Spinal cord (tissue), 10 donors: Measurements from ENCODE around the gene TMC4. TPM values are rescaled to one million over a fixed set of nuclear protein-coding genes. Genes with fewer than 3 reads are reported as not detected.
A peak's percentile ranks its signal among the peaks of the same experiment; 100 is the strongest.

Experiments
- DNase-seq, 6 donors: peaks; one replicate each; pipeline versions ENCODE4 v3.0.0 to v3.0.0-alpha.2; 2013 to 2015; ENCODE audit warnings: low spot score in 6 of 6, low read depth in 4 of 6
- H3K27ac ChIP-seq: one replicate; pipeline ENCODE4 v1.5.1; 2013; ENCODE audit warnings: low read depth, low read length, control low read depth
- H3K27me3 ChIP-seq: one replicate; pipeline ENCODE4 v1.6.1; 2013; ENCODE audit warnings: low read length; ENCODE audit not compliant: control insufficient read depth, insufficient read depth
- H3K36me3 ChIP-seq: one replicate; pipeline ENCODE4 v1.6.1; 2013; ENCODE audit warnings: low read length; ENCODE audit not compliant: control insufficient read depth, insufficient read depth
- H3K4me1 ChIP-seq: one replicate; pipeline ENCODE4 v1.6.1; 2013; ENCODE audit warnings: low read length; ENCODE audit not compliant: control insufficient read depth, insufficient read depth
- H3K4me3 ChIP-seq: one replicate; pipeline ENCODE4 v1.5.1; 2013; ENCODE audit warnings: low read depth, low read length, control low read depth
- H3K9me3 ChIP-seq: one replicate; pipeline ENCODE4 v1.6.1; 2013; ENCODE audit warnings: low read length; ENCODE audit not compliant: control insufficient read depth, insufficient read depth
- WGBS: methylation state at CpG from one replicate; pipeline ENCODE4 v1.1.5; 2013; ENCODE audit warnings: missing lambda C conversion rate; ENCODE audit not compliant: insufficient coverage; 5-methylcytosine and 5-hydroxymethylcytosine counted together
- polyA plus RNA-seq, 2 donors: library from polyadenylated mRNA; unstranded; fragments of 120-200 nt; gene quantifications; one replicate each; pipeline ENCODE4 v1.2.1, GENCODE V29; 2013; ENCODE audit not compliant: insufficient read length in 2 of 2
- total RNA-seq, 2 donors: library from RNA; depleted of rRNA in 1 of 2; stranded (reverse); fragments of 120-200 nt in 1 of 2; fragments of >200 nt in 1 of 2; gene quantifications; one replicate each; pipeline versions ENCODE4 v1.2.3 to v1.2.4, GENCODE V29; 2013 to 2014
- donor health status: healthy.

Gene TMC4
- total and polyA plus RNA-seq, 4 donors, result 0.50 to 4.2 (median 2.4) TPM

DNA sequence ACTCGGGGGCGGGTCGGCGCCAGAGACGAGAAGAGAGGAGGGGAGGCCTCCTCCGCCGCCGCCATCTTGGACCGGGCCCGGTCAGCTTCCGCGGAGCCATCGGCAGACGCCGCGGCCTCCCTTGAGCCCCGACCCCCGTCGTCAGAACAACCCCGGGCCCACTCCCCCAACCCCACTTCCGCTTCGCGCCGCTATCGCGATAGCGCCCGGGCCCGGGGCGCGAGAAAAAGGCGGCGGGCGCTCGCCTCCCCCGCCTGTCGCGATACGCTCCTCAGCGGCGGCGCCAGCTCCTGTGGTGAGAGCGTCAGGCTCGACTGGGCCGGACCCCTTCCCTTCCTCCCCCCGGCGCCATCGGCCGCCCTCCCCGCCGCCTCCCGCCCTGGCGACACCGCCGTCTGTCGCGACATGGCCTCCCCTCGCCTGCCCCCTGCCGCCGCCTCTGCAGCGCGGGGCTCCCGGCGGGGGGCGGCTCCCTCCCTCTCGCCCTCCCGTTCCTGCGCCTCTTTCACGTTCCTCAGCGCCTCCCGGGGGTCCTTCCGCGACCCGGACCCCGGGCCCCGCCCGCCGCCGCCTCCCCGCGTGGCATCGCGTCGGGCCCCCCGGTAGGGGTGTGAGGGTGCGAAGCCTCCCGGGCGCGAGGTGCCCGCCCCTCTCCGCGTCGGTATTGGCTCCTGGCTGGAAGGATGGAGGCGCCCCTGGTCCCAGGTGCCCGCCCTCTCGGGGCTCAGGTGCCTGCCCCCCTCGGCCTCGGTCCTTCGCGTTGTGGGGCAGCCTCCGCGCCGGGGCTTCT lies 35.1 kb downstream of the TMC4 start, which contains the start of gene CNOT3:
Gene CNOT3, plus strand, starts transcription at position 64 of the 790 bp plus-strand sequence. CDS start 5,217 bp downstream, outside the sequence.
- WGBS, result under 1% methylated on average over 91 of the region's 103 CpGs
- DNase-seq, result peak in 2 of 6 donors; percentile 17 to 41
- Histone ChIP-seq H3K4me1 (peaks cover 35% of the 10 kb centered on the region), H3K27me3 (no peaks in the 10 kb centered on the region), H3K9me3 (no peaks in the 10 kb centered on the region), H3K4me3 (peak within 1 kb of the TSS; percentile 64), H3K27ac (peak within 1 kb of the TSS; percentile 74), H3K36me3 (peaks cover 44% of the 10 kb centered on the region)

DNA sequence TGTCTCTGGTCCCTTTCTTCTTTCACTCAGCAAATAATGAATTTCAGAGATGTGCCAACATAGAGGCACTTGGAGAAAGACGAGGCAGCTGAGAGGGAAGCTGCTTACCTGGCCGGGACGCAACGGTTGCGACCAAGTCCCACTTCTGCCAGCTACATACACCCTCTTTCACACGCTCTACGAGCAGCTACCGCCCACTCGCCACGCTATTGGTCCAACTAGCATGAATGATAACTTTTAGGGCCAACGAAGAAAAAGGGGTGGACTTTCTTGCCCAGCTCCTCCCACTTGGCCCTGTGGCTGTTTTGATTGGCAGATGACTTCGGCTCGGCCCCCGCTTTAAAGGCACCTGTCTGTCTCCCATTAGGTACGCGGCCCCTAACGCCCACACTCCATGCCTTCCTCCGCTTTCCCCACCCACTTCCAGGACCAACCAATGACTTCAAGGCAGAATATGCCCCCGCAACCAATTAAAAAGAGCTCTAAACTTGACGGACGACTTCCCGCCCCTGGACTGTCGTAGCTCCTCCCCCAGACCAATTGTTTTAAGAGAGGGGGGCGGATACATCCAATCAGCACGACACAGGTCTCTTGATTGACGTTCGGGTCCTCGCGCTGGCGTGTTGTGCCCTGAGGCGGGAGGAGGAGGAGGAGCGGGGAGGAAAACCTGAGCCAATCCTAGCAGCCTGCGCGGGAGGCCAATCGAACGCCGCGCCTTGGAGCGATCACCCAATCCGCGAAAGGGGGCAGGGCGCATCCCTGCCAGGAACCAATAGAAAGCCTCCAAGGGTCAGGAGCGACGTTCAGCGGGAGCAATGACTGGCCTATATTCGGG lies 35.9 kb downstream of the TMC4 start:
- H3K36me3 ChIP-seq, result peaks cover 40% of the 10 kb centered on the region
- no peaks in the 10 kb centered on the region for H3K9me3 ChIP-seq
- peak overlapping the region; percentile 64 for H3K4me3 ChIP-seq
- WGBS, result 0% methylated on average over 42 of the region's 46 CpGs
- DNase-seq, result peak; percentile 98 to 100 (median 100)
- no peak overlapping the region for H3K27ac ChIP-seq
- H3K27me3 ChIP-seq, result no peaks in the 10 kb centered on the region
- peaks cover 35% of the 10 kb centered on the region for H3K4me1 ChIP-seq

- H3K36me3 ChIP-seq, result peaks cover 44% of the 10 kb centered on the region
- H3K4me3 ChIP-seq, result peak overlapping the region; percentile 55
- no peaks in the 10 kb centered on the region for H3K27me3 ChIP-seq
- DNase-seq, result no peak
- H3K27ac ChIP-seq, result no peak overlapping the region
- WGBS, result under 1% methylated on average over 28 of the region's 30 CpGs
- H3K4me1 ChIP-seq, result peaks cover 35% of the 10 kb centered on the region
- no peaks in the 10 kb centered on the region for H3K9me3 ChIP-seq
Measured at GRCh38 chr19:54136086-54136863, 36.7 kb downstream of the TMC4 start.

GRCh38 chr19:54133957-54134590 lies 38.9 kb downstream of the TMC4 start:
- Histone ChIP-seq H3K4me3 (no peak overlapping the region), H3K36me3 (peaks cover 45% of the 10 kb centered on the region), H3K27me3 (no peaks in the 10 kb centered on the region), H3K4me1 (peaks cover 20% of the 10 kb centered on the region), H3K27ac (no peak overlapping the region), H3K9me3 (no peaks in the 10 kb centered on the region)
- 78% methylated on average over 2 of the region's 2 CpGs for WGBS
- DNase-seq, result no peak

DNA sequence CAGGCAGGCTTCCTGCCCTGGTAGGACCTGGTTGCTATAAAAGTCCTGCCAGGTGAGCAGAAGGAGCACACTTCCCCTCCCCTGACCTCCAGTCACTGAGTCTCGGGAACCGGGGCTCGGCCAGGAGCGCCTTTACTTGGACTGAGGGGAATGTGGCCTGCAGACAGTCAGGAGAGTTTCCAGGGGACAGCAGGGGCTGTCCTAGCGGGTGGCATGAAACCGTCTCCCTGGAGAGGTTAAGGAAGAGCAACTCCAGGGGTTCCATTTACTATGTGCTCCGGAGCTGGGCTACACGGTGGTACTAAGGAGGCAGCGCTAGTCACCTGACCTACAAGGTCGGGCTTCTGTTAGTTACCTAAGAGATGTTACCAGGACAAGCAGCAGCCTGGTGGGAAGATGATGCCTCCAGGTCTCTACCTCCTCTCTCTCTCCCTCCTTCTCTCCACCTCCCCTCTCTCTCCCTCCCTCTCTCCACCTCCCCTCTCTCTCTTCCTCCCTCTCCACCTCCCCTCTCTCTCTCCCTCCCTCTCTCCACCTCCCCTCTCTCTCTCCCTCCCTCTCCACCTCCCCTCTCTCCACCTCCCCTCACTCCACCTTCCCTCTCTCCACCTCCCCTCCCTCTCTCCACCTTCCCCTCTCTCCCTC lies 39.5 kb downstream of the TMC4 start:
- H3K4me3 ChIP-seq, result no peak overlapping the region
- WGBS, result 83% methylated on average over 7 of the region's 10 CpGs
- no peak overlapping the region for H3K27ac ChIP-seq
- H3K36me3 ChIP-seq, result peaks cover 45% of the 10 kb centered on the region
- H3K4me1 ChIP-seq, result peaks cover 14% of the 10 kb centered on the region
- H3K27me3 ChIP-seq, result no peaks in the 10 kb centered on the region
- DNase-seq, result peak in 3 of 6 donors; percentile 24 to 86 (median 79)
- H3K9me3 ChIP-seq, result no peaks in the 10 kb centered on the region

DNA sequence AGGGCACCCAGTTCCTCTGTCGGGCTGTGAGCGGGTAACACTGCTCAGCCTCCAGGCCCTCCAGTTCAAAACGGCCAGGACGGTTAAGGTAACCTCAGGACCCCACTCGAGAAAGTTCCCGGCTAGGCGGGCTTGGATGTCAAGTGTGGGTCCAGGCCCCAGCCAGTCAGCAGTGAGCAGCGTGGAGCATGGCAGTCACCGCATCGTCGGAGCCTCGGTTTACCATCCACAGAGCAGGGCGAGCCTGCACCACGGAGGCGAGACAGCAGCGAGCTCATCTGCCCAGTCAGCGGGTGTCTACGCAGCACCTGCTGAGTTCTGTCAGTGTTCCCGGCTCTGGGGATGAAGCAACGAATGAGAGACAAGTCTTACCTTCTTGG lies 43.4 kb downstream of the TMC4 start:
- Histone ChIP-seq H3K36me3 (peaks cover 82% of the 10 kb centered on the region), H3K27me3 (no peaks in the 10 kb centered on the region), H3K27ac (no peak overlapping the region), H3K4me1 (no peaks in the 10 kb centered on the region), H3K9me3 (no peaks in the 10 kb centered on the region), H3K4me3 (no peak overlapping the region)
- no peak for DNase-seq
- 97% methylated on average over 19 of the region's 20 CpGs for WGBS

DNA sequence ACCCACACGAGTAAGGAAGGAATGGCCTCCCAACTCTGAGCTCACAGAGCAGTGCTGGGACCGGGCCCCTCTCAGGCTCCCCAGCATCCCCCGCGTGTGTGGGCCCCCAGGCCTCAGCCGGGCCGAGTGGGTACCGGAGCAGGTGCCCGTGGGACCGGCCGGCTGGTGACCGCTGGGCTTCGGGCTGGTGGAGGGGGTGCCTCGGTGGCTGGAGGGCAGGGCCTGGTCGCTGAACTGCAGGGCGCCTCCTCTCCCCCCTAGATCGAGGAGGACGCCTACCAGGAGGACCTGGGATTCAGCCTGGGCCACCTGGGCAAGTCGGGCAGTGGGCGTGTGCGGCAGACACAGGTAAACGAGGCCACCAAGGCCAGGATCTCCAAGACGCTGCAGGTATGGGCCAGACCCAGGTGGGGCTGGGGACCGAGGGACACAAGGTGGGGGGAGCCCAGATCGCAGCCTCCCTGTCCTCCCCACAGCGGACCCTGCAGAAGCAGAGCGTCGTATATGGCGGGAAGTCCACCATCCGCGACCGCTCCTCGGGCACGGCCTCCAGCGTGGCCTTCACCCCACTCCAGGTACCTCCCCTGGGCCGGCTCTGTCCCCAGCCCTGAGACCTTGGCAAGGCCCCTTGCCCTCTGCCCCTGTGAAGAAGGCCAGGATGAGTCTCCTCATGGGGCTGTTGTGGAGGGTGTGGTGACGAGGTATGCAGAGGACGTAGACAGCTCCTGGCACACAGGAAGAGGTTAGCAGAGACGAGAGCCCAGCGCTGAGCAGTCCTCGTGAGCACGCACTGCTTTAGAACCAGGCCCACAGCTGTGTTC lies 44.0 kb downstream of the TMC4 start:
- no peak for DNase-seq
- H3K36me3 ChIP-seq, result peaks cover 89% of the 10 kb centered on the region
- H3K4me3 ChIP-seq, result no peak overlapping the region
- no peaks in the 10 kb centered on the region for H3K4me1 ChIP-seq
- no peak overlapping the region for H3K27ac ChIP-seq
- no peaks in the 10 kb centered on the region for H3K27me3 ChIP-seq
- no peaks in the 10 kb centered on the region for H3K9me3 ChIP-seq
- 96% methylated on average over 40 of the region's 41 CpGs for WGBS

DNA sequence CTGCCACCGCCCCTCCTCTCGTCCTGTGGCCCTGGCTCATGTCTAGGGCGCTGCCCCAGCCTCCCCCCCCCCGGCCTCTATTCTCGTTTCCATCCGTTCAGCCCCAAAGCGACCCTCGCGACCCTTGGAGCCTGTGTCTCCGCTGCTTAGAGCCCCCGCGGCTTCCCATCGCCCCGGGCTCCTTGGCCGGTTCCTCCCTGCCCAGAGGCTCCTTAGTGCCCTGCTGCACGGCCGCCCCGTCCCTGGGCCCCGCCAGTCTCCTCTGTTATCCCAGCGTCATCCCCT lies 44.6 kb downstream of the TMC4 start:
- H3K4me3 ChIP-seq, result no peak overlapping the region
- 87% methylated on average over 18 of the region's 20 CpGs for WGBS
- H3K4me1 ChIP-seq, result no peaks in the 10 kb centered on the region
- peaks cover 92% of the 10 kb centered on the region for H3K36me3 ChIP-seq
- H3K9me3 ChIP-seq, result no peaks in the 10 kb centered on the region
- no peaks in the 10 kb centered on the region for H3K27me3 ChIP-seq
- H3K27ac ChIP-seq, result no peak overlapping the region
- no peak for DNase-seq
